Measurements from ENCODE around the gene AVPR1B. TPM values are rescaled to one million over a fixed set of nuclear protein-coding genes. Genes with fewer than 3 reads are reported as not detected.
A peak's percentile ranks its signal among the peaks of the same experiment; 100 is the strongest.

Gene AVPR1B, protein sequence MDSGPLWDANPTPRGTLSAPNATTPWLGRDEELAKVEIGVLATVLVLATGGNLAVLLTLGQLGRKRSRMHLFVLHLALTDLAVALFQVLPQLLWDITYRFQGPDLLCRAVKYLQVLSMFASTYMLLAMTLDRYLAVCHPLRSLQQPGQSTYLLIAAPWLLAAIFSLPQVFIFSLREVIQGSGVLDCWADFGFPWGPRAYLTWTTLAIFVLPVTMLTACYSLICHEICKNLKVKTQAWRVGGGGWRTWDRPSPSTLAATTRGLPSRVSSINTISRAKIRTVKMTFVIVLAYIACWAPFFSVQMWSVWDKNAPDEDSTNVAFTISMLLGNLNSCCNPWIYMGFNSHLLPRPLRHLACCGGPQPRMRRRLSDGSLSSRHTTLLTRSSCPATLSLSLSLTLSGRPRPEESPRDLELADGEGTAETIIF
- total RNA-seq = under 1 TPM in 1 of 4 donors, not detected in 3; 0.47 TPM

GRCh38 chr1:206117151-206117948, at the start of gene AVPR1B:
Gene AVPR1B, minus strand, starts transcription at chr1:206117388. Its CDS starts 498 bp downstream, at chr1:206116890.
- peak; percentile 41 to 62 (median 57) for DNase-seq
- Histone ChIP-seq H3K4me1 (peaks cover 0 to 11% (median 2%) of the 10 kb centered on the region in 4 donors), H3K27me3 (no peaks in the 10 kb centered on the region), H3K36me3 (no peaks in the 10 kb centered on the region), H3K9me3 (peaks cover 0 to 13% (median 0%) of the 10 kb centered on the region in 4 donors), H3K4me3 (peak within 1 kb of the TSS; percentile 22 to 43 (median 37)), H3K27ac (no peak within 1 kb of the TSS)
- no peak for TF ChIP-seq POLR2A (IDR thresholded peaks at IDR 0.05)
- TF ChIP-seq, protein P1, sequence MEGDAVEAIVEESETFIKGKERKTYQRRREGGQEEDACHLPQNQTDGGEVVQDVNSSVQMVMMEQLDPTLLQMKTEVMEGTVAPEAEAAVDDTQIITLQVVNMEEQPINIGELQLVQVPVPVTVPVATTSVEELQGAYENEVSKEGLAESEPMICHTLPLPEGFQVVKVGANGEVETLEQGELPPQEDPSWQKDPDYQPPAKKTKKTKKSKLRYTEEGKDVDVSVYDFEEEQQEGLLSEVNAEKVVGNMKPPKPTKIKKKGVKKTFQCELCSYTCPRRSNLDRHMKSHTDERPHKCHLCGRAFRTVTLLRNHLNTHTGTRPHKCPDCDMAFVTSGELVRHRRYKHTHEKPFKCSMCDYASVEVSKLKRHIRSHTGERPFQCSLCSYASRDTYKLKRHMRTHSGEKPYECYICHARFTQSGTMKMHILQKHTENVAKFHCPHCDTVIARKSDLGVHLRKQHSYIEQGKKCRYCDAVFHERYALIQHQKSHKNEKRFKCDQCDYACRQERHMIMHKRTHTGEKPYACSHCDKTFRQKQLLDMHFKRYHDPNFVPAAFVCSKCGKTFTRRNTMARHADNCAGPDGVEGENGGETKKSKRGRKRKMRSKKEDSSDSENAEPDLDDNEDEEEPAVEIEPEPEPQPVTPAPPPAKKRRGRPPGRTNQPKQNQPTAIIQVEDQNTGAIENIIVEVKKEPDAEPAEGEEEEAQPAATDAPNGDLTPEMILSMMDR (IDR thresholded peaks at IDR 0.05) = no peak

GRCh38 chr1:206145771-206146290, 28.6 kb upstream of the AVPR1B start:
- H3K27ac ChIP-seq = no peak overlapping the region
- H3K4me3 ChIP-seq = no peak overlapping the region
- no peaks in the 10 kb centered on the region for H3K9me3 ChIP-seq
- H3K27me3 ChIP-seq = no peaks in the 10 kb centered on the region
- no peaks in the 10 kb centered on the region for H3K4me1 ChIP-seq
- TF ChIP-seq, protein P1 (IDR thresholded peaks at IDR 0.05) = no peak
- TF ChIP-seq POLR2A (IDR thresholded peaks at IDR 0.05) = no peak
- no peaks in the 10 kb centered on the region for H3K36me3 ChIP-seq
- no peak for DNase-seq

GRCh38 chr1:206144605-206145004, 27.4 kb upstream of the AVPR1B start:
- H3K27ac ChIP-seq = no peak overlapping the region
- H3K27me3 ChIP-seq = no peaks in the 10 kb centered on the region
- DNase-seq = no peak
- no peaks in the 10 kb centered on the region for H3K9me3 ChIP-seq
- H3K4me3 ChIP-seq = no peak overlapping the region
- no peaks in the 10 kb centered on the region for H3K4me1 ChIP-seq
- H3K36me3 ChIP-seq = no peaks in the 10 kb centered on the region
- TF ChIP-seq, protein P1 (IDR thresholded peaks at IDR 0.05) = no peak
- no peak for TF ChIP-seq POLR2A (IDR thresholded peaks at IDR 0.05)

- Histone ChIP-seq H3K4me1 (no peaks in the 10 kb centered on the region), H3K27me3 (no peaks in the 10 kb centered on the region), H3K27ac (no peak overlapping the region), H3K4me3 (no peak overlapping the region), H3K36me3 (no peaks in the 10 kb centered on the region), H3K9me3 (no peaks in the 10 kb centered on the region)
- TF ChIP-seq, protein P1 (IDR thresholded peaks at IDR 0.05) = no peak
- TF ChIP-seq POLR2A (IDR thresholded peaks at IDR 0.05) = no peak
- DNase-seq = no peak
Observed at GRCh38 chr1:206143537-206144172, 26.5 kb upstream of the AVPR1B start.

- Histone ChIP-seq H3K4me1 (no peaks in the 10 kb centered on the region), H3K27ac (no peak overlapping the region), H3K27me3 (no peaks in the 10 kb centered on the region), H3K9me3 (no peaks in the 10 kb centered on the region), H3K36me3 (no peaks in the 10 kb centered on the region), H3K4me3 (no peak overlapping the region)
- no peak for DNase-seq
- TF ChIP-seq POLR2A (IDR thresholded peaks at IDR 0.05) = no peak
- TF ChIP-seq, protein P1 (IDR thresholded peaks at IDR 0.05) = no peak
Observed at GRCh38 chr1:206142770-206143169, 25.6 kb upstream of the AVPR1B start.

Data from Peyer's patch (tissue), 4 donors.